OCI-LY3 (cell line): ENCODE measurements around the gene FAM98B.

Experiments used
- EZH2phosphoT487 ChIP-seq: fragments of 200-600 bp; shearing (Covaris generic); IDR thresholded peaks from 2 replicates; pipeline ENCODE4 v1.6.1; 2018; ENCODE audit warnings: antibody characterized with exemption, mixed run types, low read depth
- TF ChIP-seq, protein P1 (sequence below): fragments of 200-600, 300-600 bp; sonication (generic); IDR thresholded peaks from 2 replicates; pipeline ENCODE4 v1.5.1; 2014; ENCODE audit warnings: antibody characterized with exemption, low read length, low read depth

- TF ChIP-seq, protein P1, sequence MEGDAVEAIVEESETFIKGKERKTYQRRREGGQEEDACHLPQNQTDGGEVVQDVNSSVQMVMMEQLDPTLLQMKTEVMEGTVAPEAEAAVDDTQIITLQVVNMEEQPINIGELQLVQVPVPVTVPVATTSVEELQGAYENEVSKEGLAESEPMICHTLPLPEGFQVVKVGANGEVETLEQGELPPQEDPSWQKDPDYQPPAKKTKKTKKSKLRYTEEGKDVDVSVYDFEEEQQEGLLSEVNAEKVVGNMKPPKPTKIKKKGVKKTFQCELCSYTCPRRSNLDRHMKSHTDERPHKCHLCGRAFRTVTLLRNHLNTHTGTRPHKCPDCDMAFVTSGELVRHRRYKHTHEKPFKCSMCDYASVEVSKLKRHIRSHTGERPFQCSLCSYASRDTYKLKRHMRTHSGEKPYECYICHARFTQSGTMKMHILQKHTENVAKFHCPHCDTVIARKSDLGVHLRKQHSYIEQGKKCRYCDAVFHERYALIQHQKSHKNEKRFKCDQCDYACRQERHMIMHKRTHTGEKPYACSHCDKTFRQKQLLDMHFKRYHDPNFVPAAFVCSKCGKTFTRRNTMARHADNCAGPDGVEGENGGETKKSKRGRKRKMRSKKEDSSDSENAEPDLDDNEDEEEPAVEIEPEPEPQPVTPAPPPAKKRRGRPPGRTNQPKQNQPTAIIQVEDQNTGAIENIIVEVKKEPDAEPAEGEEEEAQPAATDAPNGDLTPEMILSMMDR = no peak
- no peak for TF ChIP-seq EZH2phosphoT487
These were observed 66.1 kb downstream of the FAM98B start for GRCh38 chr15:38520035-38520434.
